ENCODE measurements around the gene RILP.

RILP gene

DNA sequence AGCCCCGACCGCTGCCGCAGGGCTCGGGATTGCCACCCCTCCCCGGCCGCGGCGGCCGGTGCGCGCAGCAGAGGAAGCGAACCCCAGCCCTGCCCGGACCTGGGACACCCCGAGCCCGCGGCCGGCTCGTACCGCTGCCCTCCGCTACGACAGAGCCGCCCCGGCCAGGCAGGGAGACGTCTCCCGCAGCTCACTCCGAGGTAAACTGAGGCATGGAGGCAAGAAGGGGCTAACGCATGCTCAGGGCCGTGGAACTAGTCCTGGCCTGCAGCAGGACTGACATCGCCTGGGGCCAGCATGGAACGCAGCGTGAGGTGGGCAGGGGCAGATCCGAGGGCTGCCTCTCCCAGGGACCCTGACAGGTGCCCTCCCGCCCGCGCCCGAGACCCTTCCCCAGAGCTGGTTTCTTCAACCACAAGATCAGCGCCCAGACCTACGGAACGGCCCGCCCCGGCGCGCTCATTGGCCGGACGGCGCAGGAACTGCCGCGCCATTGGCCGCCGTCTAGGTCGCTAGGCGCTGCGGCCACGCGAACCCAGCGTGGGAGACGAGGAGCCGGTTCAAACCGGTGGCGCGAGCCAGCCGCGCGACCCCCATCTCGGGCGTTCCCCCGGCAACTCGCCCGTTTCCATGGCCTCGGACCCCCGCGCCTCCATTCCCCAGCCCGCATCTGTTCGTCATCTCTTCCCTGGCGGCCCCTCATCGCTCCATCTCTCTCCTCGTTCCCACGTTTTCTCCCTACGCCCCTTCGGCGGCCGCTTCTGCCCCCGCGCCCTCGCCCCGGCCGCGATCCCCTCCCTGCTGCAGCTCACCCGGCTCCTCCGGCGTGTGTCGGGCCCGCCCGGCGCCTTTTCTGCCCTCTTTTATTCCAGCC lies 21.4 kb downstream of the RILP start, which contains the start of gene SLC43A2:
Gene SLC43A2 (minus strand): TSS at position 853 of the 874 bp plus-strand sequence. CDS start 960 bp downstream, outside the sequence.
- DNase-seq, result peak; percentile 77 to 80

DNA sequence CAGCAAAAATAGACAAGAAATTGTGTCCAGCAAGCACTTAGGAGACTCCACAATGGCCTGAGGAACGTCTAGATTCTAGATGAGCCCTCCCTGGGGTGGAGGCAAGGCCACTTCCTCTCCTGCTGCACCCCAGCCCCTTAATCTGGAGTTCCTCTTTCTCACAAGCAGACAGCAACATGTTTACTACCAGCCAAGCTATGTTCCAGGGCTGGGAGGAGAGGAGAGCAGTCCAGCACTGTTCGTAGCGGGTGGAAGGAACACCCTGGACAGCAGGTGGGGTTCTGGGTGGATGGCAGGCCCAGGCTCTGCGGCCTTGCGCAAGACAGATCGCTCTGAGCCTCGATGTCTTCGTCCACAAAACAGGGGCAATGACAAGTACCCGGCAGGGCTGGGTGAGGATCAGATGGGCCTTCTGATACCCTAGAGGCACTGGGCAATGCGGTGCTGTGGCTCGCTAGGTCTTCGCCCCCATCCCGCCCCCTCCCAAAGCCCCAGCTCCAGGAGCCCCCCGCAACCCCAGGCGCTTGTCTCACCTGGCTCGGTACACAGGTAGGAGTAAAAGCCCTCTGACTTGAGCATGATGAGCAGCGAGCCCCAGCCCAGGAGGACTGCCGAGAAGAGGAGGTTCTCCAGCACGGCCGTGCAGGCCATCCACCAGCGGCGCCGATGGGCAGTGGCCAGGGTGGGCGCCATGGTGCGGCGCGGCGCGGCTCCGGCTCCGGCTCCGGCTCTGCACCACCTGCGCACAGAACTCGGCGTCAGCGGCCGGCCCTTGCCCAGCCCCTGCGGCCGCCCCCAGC lies 22.3 kb downstream of the RILP start:
- peak in 1 of 2 donors; percentile 65 for DNase-seq

DNA sequence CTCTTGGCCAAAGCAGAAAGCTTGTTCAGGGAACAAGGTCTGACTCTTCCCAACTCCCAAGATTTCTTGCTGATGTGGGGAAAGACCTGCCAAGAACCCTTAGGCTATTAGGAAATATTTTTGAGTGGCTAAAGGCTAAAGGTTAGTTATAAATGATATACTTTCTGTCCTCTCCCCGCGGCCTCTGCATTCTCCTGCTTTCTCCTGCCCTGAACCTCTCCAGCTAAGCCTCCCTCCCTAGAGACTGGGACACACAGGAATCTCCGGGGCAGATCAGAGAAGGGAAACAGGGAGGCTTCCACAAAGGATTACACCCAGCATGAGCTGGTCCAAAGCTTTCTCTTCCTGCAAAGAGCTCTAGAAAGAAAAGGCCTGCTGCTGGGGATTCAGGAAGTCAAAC lies 23.3 kb downstream of the RILP start:
- DNase-seq, result no peak

DNA sequence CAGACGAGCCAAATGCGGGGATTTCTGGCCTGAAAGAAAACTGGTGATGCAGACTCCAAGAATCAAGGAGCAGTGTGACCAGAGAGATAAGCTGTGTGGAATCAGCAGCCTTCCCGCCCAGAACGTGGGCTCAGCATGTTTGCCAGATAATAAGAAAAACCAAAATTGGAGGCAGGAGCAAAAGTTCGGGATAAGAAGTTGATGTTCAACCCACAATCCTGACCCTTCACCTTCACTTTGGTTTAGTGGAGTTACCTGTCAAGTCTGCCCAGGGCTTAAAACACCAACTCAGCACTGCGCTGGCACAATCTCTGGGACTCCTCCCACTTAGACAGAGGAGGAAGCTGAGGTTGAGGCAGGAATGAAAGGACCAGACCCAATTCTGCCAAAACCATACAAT lies 24.1 kb downstream of the RILP start:
- no peak for DNase-seq

DNA sequence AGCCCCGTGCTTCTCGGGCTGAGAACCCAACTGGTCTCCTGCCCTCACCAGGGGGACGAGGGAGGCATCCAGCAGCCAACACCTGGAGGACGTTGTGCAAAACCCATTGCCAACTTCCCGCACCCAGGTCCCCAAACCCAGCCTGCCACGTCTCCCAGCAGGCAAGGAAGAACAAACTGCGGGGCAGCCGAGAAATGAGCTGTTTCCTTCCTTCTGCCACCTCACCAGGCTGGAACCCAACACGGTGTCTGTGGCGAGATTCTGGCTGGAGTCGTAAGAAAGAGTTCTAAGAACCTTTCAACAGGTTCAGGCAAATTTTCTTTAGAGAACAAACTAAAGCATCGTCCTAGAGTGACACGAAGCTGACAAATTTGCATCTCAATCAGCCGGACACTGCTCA lies 24.6 kb downstream of the RILP start:
- DNase-seq, result no peak

DNA sequence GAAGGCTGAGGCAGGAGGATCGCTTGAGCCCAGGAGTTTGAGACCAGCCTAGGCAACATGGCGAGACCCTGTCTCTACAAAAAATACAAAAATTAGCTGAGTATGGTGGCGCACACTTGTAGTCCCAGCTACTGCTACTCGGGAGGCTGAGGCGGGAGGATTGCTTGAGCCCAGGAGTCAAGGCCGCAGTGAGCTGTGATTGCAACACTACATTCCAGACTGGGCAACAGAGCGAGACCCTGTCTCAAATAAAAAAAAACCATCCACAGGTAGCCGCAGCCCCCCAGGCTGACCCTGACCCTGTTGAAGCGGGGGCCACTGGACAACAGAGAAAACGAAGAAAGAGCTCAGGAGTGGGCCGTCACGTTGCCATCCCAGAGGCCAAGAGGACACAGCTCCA lies 25.0 kb downstream of the RILP start:
- DNase-seq, result no peak

DNA sequence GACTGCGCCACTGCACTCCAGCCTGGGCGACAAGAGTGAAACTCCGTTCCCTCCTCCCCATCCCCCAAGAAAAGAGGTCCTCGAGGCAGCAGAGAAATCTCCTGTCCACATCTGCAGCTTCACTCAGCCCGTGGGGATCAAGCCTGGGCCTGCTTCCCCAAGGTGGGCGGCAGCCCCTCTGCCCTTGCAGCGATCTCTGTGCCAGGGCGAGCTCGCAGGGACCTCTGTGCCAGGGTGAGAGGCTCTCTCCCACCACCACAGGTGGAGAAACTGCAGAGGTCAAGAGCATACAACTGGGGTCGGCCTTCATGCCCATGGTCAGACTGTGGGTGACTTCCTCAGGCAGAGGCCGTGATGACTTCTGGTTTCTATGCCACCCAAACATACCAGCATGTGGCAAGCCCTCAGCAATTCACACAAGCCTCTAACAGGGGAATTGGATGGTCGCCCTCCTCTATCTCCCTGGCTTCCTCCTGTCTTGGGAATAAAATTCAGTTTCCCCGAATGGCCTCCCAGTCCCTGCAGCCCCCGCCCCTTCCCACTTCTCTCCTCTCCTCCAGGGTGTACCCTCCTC lies 26.5 kb downstream of the RILP start:
- no peak for DNase-seq

DNA sequence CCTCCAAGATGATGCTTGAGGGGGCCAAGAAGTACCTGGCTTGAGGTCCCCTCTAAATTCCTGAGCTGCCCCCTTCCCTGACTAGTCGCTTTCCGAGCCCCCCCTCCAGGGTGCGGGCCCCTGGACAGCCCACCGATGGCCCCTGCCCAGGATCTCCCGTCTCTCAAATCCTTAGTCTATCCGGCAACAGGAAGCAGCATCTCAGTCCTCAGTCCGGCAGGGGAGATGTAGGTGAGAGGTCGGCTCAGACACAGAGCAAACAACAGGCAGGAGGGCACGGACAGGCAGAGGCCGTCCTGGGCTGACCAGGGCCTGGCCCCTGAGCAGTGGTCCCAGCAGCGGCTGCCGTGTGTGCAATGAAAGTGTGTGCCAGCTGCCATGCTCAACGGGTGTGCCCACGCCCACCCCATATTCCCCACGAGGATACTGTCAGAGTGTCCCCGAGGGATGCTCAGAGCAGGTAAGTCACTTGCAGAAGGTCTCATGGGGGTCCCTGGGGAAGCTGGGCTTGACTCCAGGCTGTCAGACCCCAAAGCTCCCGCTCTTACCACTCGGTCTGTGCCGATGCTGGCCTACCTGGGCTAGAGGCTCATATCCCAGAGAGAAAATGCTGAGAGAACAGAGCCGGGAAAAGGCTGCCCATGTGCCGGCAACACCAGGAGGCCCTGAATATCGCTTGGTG lies 28.3 kb downstream of the RILP start:
- no peak for DNase-seq

DNA sequence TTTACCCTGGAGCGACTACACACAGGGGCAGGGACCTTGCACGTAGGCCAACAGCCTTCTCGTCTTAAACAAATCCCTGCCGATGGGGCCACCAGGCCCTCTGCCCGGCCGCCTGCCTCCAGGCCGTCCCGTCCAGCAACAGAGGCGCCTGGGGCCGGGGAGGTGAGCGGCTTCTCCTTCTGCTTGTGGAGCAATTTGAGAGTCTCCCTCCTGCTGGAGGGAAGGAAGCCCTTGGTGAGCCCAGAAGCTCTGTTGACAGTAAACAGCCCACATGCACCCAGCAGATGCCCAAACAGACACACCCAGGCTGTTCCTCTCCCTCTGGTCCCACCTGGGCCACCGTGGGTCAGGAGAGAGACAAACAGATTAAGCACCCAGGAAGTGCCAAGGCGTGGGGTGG lies 29.2 kb downstream of the RILP start:
- no peak for DNase-seq

DNA sequence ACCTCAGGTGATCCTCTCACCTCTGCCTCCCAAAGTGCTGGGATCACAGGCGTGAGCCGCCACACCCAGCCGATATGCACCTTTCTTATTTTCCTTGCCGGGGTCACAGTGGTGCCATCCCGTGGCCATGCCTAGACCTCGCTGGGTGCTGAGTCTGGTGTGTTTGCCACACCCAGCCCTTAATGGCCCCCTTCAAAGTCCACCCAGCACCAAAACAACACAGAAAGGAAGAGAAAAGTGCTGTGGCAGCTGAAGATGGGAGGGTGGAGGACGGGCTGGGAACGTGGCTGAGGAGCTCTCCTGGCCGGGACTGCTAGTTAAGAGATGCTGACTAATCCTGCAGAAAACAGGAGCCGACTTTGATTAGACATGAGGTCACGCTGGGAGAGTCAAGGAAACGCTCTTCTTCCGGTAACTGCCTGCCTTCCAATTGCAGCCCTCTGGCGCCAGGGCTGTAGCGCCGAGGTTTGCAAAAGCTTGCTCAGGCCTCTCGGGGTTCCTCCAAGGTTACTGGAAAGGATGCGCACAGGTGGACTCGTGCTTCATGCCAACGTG lies 32.0 kb downstream of the RILP start:
- no peak for DNase-seq

DNA sequence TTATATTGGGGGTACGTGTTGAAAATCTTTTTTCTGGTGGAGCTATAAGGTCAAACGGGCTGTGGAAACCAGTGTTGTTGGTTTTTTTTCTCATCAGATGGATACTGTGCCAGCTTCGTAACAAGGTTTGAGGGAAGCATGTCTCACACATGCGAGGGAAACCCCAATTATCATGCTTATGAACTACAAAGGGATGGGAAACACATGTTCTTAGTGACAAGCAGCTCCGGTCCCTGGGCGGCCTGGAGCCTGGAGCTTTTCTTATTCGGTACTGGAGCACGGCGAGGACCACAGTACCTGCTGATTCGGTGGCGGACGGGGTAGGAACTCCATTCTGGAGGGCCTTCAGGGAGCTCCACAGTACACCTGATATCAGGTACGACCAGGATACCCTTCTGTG lies 33.6 kb downstream of the RILP start:
- DNase-seq, result no peak

DNA sequence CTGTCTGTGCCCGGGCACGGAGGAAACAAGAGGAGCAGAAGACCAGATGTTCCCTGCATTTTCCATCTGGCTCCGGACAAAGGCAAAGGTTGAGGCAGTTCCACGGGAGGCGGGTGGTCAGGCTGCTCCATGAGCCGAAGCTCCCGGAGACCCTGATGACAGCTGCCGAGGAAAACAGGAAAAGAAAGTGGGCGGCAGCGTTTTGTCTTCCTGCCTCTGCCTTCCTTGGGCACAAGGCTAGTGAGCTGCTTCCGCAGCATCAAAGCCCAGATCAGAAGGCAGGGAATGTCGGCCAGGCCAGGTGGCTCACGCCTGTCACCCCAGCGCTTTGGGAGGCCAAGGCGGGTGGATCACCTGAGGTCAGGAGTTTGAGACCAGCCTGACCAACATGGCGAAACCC lies 37.3 kb downstream of the RILP start:
- no peak for DNase-seq

DNA sequence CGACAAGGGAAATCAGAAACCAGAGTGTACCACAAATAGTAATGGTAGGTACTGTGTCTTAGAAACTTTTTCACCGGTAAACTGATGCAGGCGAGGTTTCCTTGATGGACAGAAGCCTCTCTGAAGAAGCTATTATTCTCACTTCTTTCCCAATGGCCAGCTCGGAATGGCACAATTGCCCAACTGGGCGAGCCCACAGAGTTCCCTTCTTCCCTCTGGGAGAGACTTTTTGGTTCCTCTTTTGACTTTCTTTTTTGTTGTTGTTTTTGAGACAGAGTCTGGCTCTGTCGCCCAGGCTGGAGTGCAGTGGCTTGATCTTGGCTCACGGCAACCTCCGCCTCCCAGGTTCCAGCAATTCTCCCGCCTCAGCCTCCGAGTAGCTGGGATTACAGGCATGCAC lies 38.0 kb downstream of the RILP start:
- DNase-seq, result peak in 1 of 2 donors; percentile 20

DNA sequence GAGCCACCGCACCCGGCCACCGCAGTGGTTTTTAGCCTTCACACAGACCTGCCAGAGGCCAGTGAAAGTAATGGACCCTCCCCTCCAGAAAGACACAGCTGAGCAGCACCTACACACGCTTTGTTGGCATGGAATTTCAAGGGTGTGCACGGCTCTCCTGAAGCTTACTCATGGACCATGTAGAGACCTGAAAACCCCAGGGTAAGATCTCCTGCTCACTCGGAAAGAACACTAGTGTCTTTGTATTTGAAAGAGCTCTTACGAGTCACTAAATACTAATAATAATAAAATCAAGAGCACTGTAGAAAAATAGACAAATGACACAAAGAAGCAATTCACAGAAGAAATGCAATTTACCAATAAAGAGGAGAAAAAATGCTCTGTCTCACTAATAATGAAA lies 41.0 kb downstream of the RILP start:
- DNase-seq, result no peak

DNA sequence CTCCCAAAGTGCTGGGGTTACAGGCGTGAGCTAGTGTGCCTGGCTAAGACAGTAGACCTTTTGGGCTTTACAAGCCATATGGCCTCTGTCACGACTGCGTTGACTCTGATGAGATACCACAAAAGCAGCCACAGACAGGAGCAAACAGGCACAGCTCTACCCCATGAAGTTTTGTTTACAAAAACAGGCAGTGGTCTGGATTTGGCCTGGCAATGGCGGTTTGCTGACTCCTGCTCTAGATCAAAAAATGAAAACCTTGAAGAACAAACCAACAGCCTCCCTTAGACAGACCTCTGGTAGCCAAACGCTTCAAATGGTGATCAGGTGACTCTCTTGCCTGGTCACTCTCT lies 41.7 kb downstream of the RILP start:
- DNase-seq, result no peak

DNA sequence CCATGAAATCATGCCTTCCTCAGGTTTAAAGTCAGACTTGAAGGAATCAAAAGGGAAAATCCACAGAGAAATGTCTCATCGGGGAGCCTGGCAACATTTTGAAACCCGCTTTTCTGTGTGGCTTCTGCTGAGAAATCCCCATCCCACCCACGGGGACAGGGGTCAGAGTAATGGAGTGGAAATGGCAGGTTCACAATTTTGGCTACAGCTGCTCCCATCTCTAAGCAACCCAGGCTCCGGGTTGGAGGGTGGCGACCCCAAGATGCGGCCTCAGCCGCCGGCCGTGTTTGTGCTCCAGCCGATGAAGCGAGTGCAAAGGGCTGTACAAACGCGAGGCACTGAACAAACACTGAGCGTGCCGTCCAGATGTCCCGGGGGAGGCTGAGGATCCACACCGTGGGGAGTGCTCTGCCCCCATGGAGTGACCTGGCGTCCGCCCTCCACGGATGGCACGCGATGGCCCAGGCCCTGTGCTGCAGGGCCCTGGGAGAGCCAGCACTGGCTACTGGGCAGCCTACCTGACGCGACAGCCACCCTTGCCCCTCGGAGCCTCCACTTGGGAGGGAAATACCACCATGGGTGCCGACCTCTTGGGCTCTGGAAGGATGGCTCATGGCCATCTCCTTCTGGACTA lies 43.2 kb downstream of the RILP start:
- DNase-seq, result no peak

DNA sequence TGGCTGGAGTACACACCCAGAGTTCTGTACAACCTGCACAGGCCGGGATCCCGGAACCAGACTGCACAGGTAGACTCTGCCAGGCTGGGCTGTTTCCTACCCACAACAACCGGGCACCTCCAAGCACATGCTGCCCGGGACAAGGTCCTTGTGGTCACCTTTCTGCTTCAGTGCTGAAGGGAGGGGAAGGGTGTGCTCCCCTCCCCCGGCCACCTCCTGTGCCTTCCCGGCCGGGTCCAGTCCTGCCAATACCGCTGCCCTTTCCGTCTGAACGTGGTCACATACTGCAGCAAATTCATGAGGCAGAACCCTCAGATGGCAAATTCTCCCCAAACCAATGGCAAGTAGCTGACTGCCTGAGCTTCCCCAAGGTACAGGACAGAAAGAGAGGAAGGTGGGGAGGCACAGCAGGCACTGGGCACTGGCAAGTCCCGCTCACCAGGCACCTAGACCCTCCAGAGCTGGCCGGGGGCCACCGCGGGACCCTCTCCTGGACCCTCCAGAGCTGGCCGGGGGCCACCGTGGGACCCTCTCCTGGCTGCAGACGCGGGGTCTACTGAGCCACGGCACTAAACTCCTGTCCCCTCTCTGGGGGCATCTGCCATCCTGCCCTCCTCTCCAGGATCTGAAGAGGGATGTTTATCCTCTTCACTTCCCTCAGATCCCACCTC lies 43.9 kb downstream of the RILP start:
- no peak for DNase-seq

DNA sequence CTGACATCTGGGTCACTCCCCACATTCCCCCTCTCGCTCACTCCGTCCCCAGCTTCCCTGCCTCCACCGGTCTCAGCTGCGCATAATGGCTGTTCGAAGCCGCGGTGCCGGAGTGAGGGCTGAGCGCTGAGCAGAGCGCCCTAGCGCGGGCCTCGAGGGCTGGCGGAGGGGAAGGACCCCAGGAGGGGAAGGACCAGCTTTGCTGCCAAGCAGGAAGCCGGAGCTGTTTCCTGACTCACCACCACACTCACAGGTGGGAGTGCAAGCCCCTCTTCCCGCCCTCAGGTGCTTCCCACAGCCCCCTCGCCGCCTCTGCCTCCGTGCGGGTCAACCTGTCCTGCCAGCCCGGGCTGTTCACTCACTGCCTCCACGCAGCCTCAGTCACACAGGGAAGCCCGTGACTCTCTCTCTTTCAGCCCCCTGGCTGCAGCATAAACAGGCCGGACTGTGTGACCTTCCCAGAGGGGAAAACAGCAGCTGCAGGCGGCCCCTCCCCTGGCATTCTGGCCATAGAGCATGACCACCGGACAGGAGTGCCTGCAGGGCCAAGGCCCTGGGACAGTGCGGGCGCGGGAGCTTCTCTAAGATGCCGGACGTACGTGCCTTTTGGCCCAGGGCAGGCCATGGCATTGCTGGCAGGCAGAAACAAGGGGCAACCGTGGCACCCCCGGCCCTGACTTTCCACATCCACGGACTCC lies 44.7 kb downstream of the RILP start:
- DNase-seq, result no peak

DNA sequence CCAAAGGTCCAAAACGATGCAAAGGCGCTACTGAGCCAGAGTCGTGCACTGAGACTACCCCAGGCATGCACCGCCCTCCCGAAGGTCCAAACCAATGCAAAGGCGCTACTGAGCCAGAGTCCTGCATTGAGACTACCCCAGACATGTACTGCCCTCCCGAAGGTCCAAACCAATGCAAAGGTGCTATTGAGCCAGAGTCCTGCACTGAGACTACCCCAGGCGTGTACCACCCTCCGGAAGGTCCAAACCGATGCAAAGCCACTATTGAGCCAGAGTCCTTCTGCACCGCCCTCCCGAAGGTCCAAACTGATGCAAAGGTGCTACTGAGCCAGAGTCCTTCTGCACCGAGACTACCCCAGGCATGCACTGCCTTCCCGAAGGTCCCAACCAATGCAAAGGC lies 48.1 kb downstream of the RILP start:
- no peak for DNase-seq

DNA sequence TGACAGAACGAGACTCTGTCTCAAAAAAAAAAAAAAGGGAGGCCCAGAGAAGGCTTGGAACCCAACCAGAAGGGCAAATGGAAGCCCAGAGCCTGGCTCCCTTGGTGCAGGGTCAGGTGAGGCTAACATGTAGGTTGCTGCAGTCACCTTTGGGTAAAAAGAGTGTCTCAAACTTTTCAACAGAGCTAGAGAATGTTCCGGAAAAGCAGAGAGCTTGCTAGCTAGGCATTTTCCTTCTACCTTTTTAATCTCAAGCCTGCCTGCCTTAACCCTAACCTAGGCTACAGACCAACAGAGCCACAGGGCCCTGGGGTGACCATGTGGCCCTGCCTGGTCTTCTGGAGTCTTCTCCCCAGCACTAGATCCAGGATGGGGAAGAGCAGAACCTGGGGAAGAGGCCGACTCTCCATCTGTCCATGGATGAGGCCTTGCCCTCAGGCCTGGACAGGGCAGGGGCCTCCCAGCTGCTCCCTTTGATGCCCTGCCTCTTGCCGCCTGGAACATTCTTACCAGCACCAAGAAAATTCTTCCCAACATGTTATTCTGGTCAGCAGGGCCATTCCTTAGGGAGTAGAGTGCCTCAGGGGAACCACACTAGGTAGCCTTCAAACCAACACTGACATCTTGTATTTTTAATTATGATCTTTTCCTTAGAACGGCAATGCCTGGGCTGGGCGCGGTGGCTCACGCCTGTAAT lies 51.1 kb downstream of the RILP start:
- DNase-seq, result no peak
